ENCODE measurements around the gene HTR2C.
A peak's percentile ranks its signal among the peaks of the same experiment; 100 is the strongest.

Gene HTR2C

DNA sequence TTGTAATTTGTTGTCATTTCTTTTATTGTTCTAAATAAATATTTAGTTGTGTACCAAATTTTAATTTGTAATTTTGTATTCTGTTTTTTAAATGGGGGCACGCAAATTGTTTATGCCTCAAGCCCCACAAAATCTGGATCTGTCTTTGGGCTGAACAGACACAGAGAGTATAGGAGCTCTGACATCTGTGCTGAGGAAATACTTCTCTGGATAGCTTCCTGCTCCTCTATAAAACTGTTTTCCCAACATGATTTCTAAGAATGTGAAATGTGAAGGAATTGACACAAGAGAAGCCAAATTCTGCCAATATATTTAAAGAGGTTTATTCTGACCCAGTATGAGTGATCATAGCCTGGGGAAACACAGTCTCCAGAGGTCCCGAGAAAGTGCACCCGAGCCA lies 340.5 kb downstream of the HTR2C start:
- TF ChIP-seq ARNTL (CRISPR knock-in tag; IDR thresholded peaks at IDR 0.05; ENCODE audit: borderline replicate concordance, low read depth) = no peak
- TF ChIP-seq, protein P1, sequence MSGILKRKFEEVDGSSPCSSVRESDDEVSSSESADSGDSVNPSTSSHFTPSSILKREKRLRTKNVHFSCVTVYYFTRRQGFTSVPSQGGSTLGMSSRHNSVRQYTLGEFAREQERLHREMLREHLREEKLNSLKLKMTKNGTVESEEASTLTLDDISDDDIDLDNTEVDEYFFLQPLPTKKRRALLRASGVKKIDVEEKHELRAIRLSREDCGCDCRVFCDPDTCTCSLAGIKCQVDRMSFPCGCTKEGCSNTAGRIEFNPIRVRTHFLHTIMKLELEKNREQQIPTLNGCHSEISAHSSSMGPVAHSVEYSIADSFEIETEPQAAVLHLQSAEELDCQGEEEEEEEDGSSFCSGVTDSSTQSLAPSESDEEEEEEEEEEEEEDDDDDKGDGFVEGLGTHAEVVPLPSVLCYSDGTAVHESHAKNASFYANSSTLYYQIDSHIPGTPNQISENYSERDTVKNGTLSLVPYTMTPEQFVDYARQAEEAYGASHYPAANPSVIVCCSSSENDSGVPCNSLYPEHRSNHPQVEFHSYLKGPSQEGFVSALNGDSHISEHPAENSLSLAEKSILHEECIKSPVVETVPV (CRISPR knock-in tag; IDR thresholded peaks at IDR 0.05) = no peak
- no peak for TF ChIP-seq SNAI2 (CRISPR knock-in tag; IDR thresholded peaks at IDR 0.05)
- no peak for TF ChIP-seq TOX (CRISPR knock-in tag; IDR thresholded peaks at IDR 0.05; ENCODE audit: borderline replicate concordance)
- TF ChIP-seq ZFP3 (CRISPR knock-in tag; IDR thresholded peaks at IDR 0.05) = no peak
- TF ChIP-seq CSDC2 (CRISPR knock-in tag; IDR thresholded peaks at IDR 0.05) = no peak
- TF ChIP-seq GLIS3 (CRISPR knock-in tag; IDR thresholded peaks at IDR 0.05) = no peak
- TF ChIP-seq ISL1 (CRISPR knock-in tag; IDR thresholded peaks at IDR 0.05) = no peak
- no peak for TF ChIP-seq ZNF8 (CRISPR knock-in tag; IDR thresholded peaks at IDR 0.05)
- no peak for ATAC-seq

DNA sequence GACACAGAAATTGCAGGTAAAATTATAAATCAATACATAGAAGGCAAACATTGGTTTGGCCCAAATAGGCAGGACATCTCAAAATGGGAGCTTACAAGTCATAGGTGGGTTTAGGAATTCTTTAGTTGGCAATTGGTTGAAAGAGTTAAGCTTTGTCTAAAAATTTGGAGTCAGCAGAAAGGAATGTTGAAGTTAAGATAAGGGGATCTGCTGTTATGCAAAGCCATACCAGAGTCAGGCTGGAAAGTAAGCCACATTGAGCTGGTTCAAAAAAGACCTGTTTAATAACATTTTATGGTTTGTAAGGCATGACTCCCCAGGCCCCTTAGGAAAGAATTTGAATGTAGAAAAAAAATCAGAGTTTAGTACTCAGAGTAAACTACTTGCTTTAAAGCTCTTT lies 341.0 kb downstream of the HTR2C start:
- TF ChIP-seq TCF4 (CRISPR knock-in tag; IDR thresholded peaks at IDR 0.05; ENCODE audit: borderline replicate concordance) (no peak), ZNF8 (CRISPR knock-in tag; IDR thresholded peaks at IDR 0.05) (no peak), ZFP30 (CRISPR knock-in tag; IDR thresholded peaks at IDR 0.05) (no peak), ZNF70 (CRISPR knock-in tag; IDR thresholded peaks at IDR 0.05) (no peak), ISL1 (CRISPR knock-in tag; IDR thresholded peaks at IDR 0.05) (no peak), ARNTL (CRISPR knock-in tag; IDR thresholded peaks at IDR 0.05; ENCODE audit: borderline replicate concordance, low read depth) (no peak), CSDC2 (CRISPR knock-in tag; IDR thresholded peaks at IDR 0.05) (no peak), BACH2 (CRISPR knock-in tag; IDR thresholded peaks at IDR 0.05; ENCODE audit: borderline replicate concordance) (no peak), OSR1 (CRISPR knock-in tag; IDR thresholded peaks at IDR 0.05) (no peak)
- TF ChIP-seq, protein P2, sequence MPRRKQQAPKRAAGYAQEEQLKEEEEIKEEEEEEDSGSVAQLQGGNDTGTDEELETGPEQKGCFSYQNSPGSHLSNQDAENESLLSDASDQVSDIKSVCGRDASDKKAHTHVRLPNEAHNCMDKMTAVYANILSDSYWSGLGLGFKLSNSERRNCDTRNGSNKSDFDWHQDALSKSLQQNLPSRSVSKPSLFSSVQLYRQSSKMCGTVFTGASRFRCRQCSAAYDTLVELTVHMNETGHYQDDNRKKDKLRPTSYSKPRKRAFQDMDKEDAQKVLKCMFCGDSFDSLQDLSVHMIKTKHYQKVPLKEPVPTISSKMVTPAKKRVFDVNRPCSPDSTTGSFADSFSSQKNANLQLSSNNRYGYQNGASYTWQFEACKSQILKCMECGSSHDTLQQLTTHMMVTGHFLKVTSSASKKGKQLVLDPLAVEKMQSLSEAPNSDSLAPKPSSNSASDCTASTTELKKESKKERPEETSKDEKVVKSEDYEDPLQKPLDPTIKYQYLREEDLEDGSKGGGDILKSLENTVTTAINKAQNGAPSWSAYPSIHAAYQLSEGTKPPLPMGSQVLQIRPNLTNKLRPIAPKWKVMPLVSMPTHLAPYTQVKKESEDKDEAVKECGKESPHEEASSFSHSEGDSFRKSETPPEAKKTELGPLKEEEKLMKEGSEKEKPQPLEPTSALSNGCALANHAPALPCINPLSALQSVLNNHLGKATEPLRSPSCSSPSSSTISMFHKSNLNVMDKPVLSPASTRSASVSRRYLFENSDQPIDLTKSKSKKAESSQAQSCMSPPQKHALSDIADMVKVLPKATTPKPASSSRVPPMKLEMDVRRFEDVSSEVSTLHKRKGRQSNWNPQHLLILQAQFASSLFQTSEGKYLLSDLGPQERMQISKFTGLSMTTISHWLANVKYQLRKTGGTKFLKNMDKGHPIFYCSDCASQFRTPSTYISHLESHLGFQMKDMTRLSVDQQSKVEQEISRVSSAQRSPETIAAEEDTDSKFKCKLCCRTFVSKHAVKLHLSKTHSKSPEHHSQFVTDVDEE (CRISPR knock-in tag; IDR thresholded peaks at IDR 0.05) = no peak
- TF ChIP-seq, protein P3, sequence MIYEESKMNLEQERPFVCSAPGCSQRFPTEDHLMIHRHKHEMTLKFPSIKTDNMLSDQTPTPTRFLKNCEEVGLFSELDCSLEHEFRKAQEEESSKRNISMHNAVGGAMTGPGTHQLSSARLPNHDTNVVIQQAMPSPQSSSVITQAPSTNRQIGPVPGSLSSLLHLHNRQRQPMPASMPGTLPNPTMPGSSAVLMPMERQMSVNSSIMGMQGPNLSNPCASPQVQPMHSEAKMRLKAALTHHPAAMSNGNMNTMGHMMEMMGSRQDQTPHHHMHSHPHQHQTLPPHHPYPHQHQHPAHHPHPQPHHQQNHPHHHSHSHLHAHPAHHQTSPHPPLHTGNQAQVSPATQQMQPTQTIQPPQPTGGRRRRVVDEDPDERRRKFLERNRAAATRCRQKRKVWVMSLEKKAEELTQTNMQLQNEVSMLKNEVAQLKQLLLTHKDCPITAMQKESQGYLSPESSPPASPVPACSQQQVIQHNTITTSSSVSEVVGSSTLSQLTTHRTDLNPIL (CRISPR knock-in tag; IDR thresholded peaks at IDR 0.05; ENCODE audit: low read depth) = no peak
- ATAC-seq = peak; percentile 22; the same call in 1 of the 3 replicates

DNA sequence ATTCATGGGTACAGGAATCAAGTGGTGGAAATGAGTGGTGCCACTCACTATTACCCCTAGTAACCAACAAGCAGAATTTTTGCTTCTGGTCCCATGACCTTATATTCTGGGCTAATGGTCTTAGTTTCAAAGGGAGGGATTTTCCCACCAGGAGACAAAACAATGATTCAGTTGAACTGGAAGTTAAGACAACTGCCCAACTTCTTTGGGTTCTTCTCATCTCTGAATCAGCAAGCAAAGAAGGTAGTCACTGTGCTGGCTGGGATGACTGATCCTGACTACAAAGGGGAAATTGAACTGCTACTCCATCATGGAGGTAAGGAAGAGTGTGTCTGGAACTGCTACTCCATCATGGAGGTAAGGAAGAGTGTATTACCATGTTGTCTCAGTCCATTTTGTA lies 346.3 kb downstream of the HTR2C start:
- TF ChIP-seq ZFP3 (CRISPR knock-in tag; IDR thresholded peaks at IDR 0.05) = no peak
- no peak for TF ChIP-seq GLIS3 (CRISPR knock-in tag; IDR thresholded peaks at IDR 0.05)
- TF ChIP-seq RARB (CRISPR knock-in tag; IDR thresholded peaks at IDR 0.05) = no peak
- TF ChIP-seq, protein P3 (CRISPR knock-in tag; IDR thresholded peaks at IDR 0.05; ENCODE audit: low read depth) = no peak
- TF ChIP-seq SNAI2 (CRISPR knock-in tag; IDR thresholded peaks at IDR 0.05) = no peak
- TF ChIP-seq, protein P1 (CRISPR knock-in tag; IDR thresholded peaks at IDR 0.05) = no peak
- no peak for TF ChIP-seq ZNF70 (CRISPR knock-in tag; IDR thresholded peaks at IDR 0.05)
- no peak for ATAC-seq

DNA sequence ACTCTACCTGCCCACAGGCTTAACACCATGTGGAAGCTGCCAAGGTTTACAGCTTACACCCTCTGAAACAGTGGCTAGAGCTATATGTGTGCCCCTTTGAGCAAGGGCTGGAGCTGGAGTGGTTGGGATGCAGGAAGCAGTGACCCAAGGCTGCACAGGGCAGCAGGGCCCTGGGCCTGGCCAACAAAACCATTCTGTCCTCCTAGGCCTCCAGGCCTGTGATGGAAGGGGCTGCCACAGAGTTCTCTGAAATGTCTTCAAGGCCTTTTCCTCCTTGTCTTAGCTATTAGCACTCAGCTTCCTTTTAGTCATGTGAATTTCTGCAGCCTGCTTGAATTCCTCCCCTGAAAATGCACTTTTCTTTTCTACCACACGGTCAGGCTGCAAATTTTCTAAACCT lies 348.7 kb downstream of the HTR2C start:
- no peak for ATAC-seq
- TF ChIP-seq, protein P3 (CRISPR knock-in tag; IDR thresholded peaks at IDR 0.05; ENCODE audit: low read depth) = no peak
- no peak for TF ChIP-seq PPARA (CRISPR knock-in tag; IDR thresholded peaks at IDR 0.05; ENCODE audit: borderline replicate concordance)
- no peak for TF ChIP-seq CSDC2 (CRISPR knock-in tag; IDR thresholded peaks at IDR 0.05)
- TF ChIP-seq ZC3H10 (CRISPR knock-in tag; IDR thresholded peaks at IDR 0.05) = no peak
- no peak for TF ChIP-seq ZNF565 (CRISPR knock-in tag; conservative IDR thresholded peaks at IDR 0.05; ENCODE audit: low read depth)
- TF ChIP-seq, protein P4, sequence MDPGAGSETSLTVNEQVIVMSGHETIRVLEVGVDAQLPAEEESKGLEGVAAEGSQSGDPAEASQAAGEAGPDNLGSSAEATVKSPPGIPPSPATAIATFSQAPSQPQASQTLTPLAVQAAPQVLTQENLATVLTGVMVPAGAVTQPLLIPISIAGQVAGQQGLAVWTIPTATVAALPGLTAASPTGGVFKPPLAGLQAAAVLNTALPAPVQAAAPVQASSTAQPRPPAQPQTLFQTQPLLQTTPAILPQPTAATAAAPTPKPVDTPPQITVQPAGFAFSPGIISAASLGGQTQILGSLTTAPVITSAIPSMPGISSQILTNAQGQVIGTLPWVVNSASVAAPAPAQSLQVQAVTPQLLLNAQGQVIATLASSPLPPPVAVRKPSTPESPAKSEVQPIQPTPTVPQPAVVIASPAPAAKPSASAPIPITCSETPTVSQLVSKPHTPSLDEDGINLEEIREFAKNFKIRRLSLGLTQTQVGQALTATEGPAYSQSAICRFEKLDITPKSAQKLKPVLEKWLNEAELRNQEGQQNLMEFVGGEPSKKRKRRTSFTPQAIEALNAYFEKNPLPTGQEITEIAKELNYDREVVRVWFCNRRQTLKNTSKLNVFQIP (CRISPR knock-in tag; IDR thresholded peaks at IDR 0.05; ENCODE audit: borderline replicate concordance, low read depth) = no peak
- TF ChIP-seq ZFP30 (CRISPR knock-in tag; IDR thresholded peaks at IDR 0.05) = no peak
- TF ChIP-seq SNAI2 (CRISPR knock-in tag; IDR thresholded peaks at IDR 0.05) = no peak
- no peak for TF ChIP-seq ARNTL (CRISPR knock-in tag; IDR thresholded peaks at IDR 0.05; ENCODE audit: borderline replicate concordance, low read depth)
- TF ChIP-seq ZNF70 (CRISPR knock-in tag; IDR thresholded peaks at IDR 0.05) = no peak
- no peak for TF ChIP-seq GLIS3 (CRISPR knock-in tag; IDR thresholded peaks at IDR 0.05)
- no peak for TF ChIP-seq RARB (CRISPR knock-in tag; IDR thresholded peaks at IDR 0.05)
- no peak for TF ChIP-seq TOX (CRISPR knock-in tag; IDR thresholded peaks at IDR 0.05; ENCODE audit: borderline replicate concordance)
- TF ChIP-seq, protein P1 (CRISPR knock-in tag; IDR thresholded peaks at IDR 0.05) = no peak

Data from SK-N-SH treated with all-trans-retinoic acid at 6 μM for 48 hours (cell line).